ENCODE measurements around the gene EGFL6.

EGFL6 gene

GRCh38 chrX:13552892-13553291 is 16.5 kb upstream of the EGFL6 start:
- no peak for TF ChIP-seq CTCF (IDR thresholded peaks at IDR 0.05; ENCODE audit: extremely low read depth, insufficient read depth, missing control alignments)
- DNase-seq (ENCODE audit: low spot score) = no peak
- in situ Hi-C loops (cut with MboI; ENCODE audit: low pct_unique_long_range_greater_than_20kb, low sequenced_read_pairs, unreplicated experiment) = no loop called here

- TF ChIP-seq CTCF (IDR thresholded peaks at IDR 0.05; ENCODE audit: extremely low read depth, insufficient read depth, missing control alignments) = no peak
- DNase-seq (ENCODE audit: low spot score) = no peak
- in situ Hi-C loops (cut with MboI; ENCODE audit: low pct_unique_long_range_greater_than_20kb, low sequenced_read_pairs, unreplicated experiment) = no loop called here
These were observed 3.9 kb upstream of the EGFL6 start for GRCh38 chrX:13565511-13565910.

GRCh38 chrX:13570261-13570605 is 832 bp downstream of the EGFL6 start:
- peak; percentile 34 for DNase-seq (ENCODE audit: low spot score)
- in situ Hi-C loops (cut with MboI; ENCODE audit: low pct_unique_long_range_greater_than_20kb, low sequenced_read_pairs, unreplicated experiment) = no loop called here
- TF ChIP-seq CTCF (IDR thresholded peaks at IDR 0.05; ENCODE audit: extremely low read depth, insufficient read depth, missing control alignments) = no peak

GRCh38 chrX:13571136-13571535 is 1.7 kb downstream of the EGFL6 start:
- no peak for TF ChIP-seq CTCF (IDR thresholded peaks at IDR 0.05; ENCODE audit: extremely low read depth, insufficient read depth, missing control alignments)
- DNase-seq (ENCODE audit: low spot score) = no peak
- in situ Hi-C loops (cut with MboI; ENCODE audit: low pct_unique_long_range_greater_than_20kb, low sequenced_read_pairs, unreplicated experiment) = no loop called here

GRCh38 chrX:13574600-13574999 is 5.2 kb downstream of the EGFL6 start:
- no peak for DNase-seq (ENCODE audit: low spot score)
- in situ Hi-C loops (cut with MboI; ENCODE audit: low pct_unique_long_range_greater_than_20kb, low sequenced_read_pairs, unreplicated experiment) = no loop called here

GRCh38 chrX:13579661-13580060 is 10.3 kb downstream of the EGFL6 start:
- in situ Hi-C loops (cut with MboI; ENCODE audit: low pct_unique_long_range_greater_than_20kb, low sequenced_read_pairs, unreplicated experiment) = loop anchor here (25.0 kb wide), 1 partner anchor 108 kb away; the partner anchor contains the start of gene RAB9A
- no peak for DNase-seq (ENCODE audit: low spot score)
- TF ChIP-seq CTCF (IDR thresholded peaks at IDR 0.05; ENCODE audit: extremely low read depth, insufficient read depth, missing control alignments) = no peak

More at GRCh38 chrX:13574600-13574999, 5.2 kb downstream of the EGFL6 start:
- TF ChIP-seq CTCF (IDR thresholded peaks at IDR 0.05; ENCODE audit: extremely low read depth, insufficient read depth, missing control alignments) = no peak

- in situ Hi-C loops (cut with MboI; ENCODE audit: low pct_unique_long_range_greater_than_20kb, low sequenced_read_pairs, unreplicated experiment) = loop anchor here (25.0 kb wide), 1 partner anchor 106 kb away; the partner anchor contains the start of gene RAB9A
- DNase-seq (ENCODE audit: low spot score) = no peak
- no peak for TF ChIP-seq CTCF (IDR thresholded peaks at IDR 0.05; ENCODE audit: extremely low read depth, insufficient read depth, missing control alignments)
These were observed 12.2 kb downstream of the EGFL6 start for GRCh38 chrX:13581554-13581953.

All from GM13977 (cell line).